Astrocyte (in vitro differentiated cells and primary cell): ENCODE data around the gene OSER1. TPM values are rescaled to one million over a fixed set of nuclear protein-coding genes. Genes with fewer than 3 reads are reported as not detected.

Experiments
- DNase-seq: peaks from one replicate; pipeline ENCODE4 v3.0.0-alpha.2; 2010; ENCODE audit warnings: low read depth
- FAIRE-seq: peaks from 2 replicates; lab custom pipeline; 2011; peaks lifted over from hg19 to GRCh38; lab: Jason Lieb, UNC
- H2AFZ ChIP-seq: 2 replicates; pipeline ENCODE4 v1.6.0; 2012; ENCODE audit warnings: low read depth, low read length, inconsistent platforms
- H3K27ac ChIP-seq: 2 replicates; pipeline ENCODE4 v1.5.1; 2011; ENCODE audit warnings: low read depth, low read length, inconsistent platforms
- H3K27me3 ChIP-seq: 2 replicates; pipeline ENCODE4 v1.6.0; 2011; ENCODE audit warnings: low read length, inconsistent platforms; ENCODE audit not compliant: insufficient read depth
- H3K36me3 ChIP-seq: 2 replicates; pipeline ENCODE4 v1.5.1; 2011; ENCODE audit warnings: low read length, inconsistent platforms; ENCODE audit not compliant: insufficient read depth
- H3K4me1 ChIP-seq: 2 replicates; pipeline ENCODE4 v1.5.1; 2011; ENCODE audit warnings: low read length, inconsistent platforms; ENCODE audit not compliant: insufficient read depth
- H3K4me2 ChIP-seq: 2 replicates; pipeline ENCODE4 v1.6.0; 2012; ENCODE audit warnings: low read length, inconsistent platforms
- H3K4me3 ChIP-seq: 2 replicates; pipeline ENCODE4 v1.5.1; 2011; ENCODE audit warnings: low read depth, mild to moderate bottlenecking, low read length, inconsistent platforms; ENCODE audit not compliant: insufficient read depth
- H3K79me2 ChIP-seq: 2 replicates; pipeline ENCODE4 v1.6.0; 2012; ENCODE audit warnings: mild to moderate bottlenecking, low read length, inconsistent platforms; ENCODE audit not compliant: insufficient read depth
- H3K9ac ChIP-seq: 2 replicates; pipeline ENCODE4 v1.6.0; 2012; ENCODE audit warnings: mild to moderate bottlenecking, low read length, inconsistent platforms
- H3K9me3 ChIP-seq: 2 replicates; pipeline ENCODE4 v1.5.1; 2012; ENCODE audit warnings: low read depth, mild to moderate bottlenecking, low read length, inconsistent platforms; ENCODE audit not compliant: insufficient read depth
- H4K20me1 ChIP-seq: 2 replicates; pipeline ENCODE4 v1.6.0; 2012; ENCODE audit warnings: low read length, inconsistent platforms; ENCODE audit not compliant: insufficient read depth
- H3K27ac Mint-ChIP-seq: one replicate; pipeline ENCODE4 v1.8.0; 2021; ENCODE audit warnings: mild to moderate bottlenecking, mixed read lengths; ENCODE audit not compliant: unreplicated experiment
- H3K27me3 Mint-ChIP-seq: one replicate; pipeline ENCODE4 v1.8.0; 2021; ENCODE audit warnings: low read depth, mixed read lengths; ENCODE audit not compliant: unreplicated experiment
- H3K36me3 Mint-ChIP-seq: one replicate; pipeline ENCODE4 v1.8.0; 2021; ENCODE audit warnings: low read depth, mixed read lengths; ENCODE audit not compliant: unreplicated experiment
- H3K4me1 Mint-ChIP-seq: one replicate; pipeline ENCODE4 v1.8.0; 2021; ENCODE audit warnings: low read depth, mixed read lengths; ENCODE audit not compliant: unreplicated experiment
- H3K4me3 Mint-ChIP-seq: one replicate; pipeline ENCODE4 v1.8.0; 2021; ENCODE audit warnings: mild to moderate bottlenecking, moderate library complexity, mixed read lengths; ENCODE audit not compliant: unreplicated experiment
- H3K9me3 Mint-ChIP-seq: one replicate; pipeline ENCODE4 v1.8.0; 2021; ENCODE audit warnings: mild to moderate bottlenecking, mixed read lengths; ENCODE audit not compliant: unreplicated experiment
- EZH2 ChIP-seq: IDR thresholded peaks from 2 replicates; pipeline ENCODE4 v1.6.1; 2012; ENCODE audit warnings: mild to moderate bottlenecking, low read length, inconsistent platforms; ENCODE audit not compliant: insufficient read depth
- total RNA-seq: library from RNA; stranded (reverse); gene quantifications from 2 replicates; pipeline ENCODE4 v1.2.1, GENCODE V29; 2021
- TF ChIP-seq, protein P1 (sequence below): IDR thresholded peaks from 2 replicates; pipeline ENCODE4 v1.5.1; 2011; ENCODE audit warnings: low read depth, mild to moderate bottlenecking, inconsistent platforms, low read length, moderate library complexity; ENCODE audit not compliant: insufficient read depth

Gene OSER1
- total RNA-seq, 1 donor from 2014 or later = 30.9 TPM

DNA sequence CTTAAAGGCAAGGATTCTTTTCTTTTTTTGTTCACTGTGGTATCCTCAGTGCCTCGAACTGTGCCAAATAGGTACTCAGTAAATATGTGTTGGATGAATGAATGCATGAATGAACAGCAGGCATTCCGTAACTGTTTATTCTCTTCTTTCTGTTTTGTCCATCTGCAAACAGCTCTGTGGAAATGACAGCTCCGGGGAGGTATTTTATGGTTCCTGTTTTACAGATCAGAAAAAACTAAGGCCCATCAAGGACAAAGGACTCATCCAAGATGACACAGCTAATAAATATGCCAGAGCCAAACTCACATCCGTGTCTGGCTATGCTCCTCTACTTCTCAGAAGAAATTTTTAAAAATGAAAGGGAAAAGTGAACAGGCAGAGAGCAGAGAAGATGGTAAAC lies 44.6 kb downstream of the OSER1 start:
- no peaks in the 10 kb centered on the region for H3K79me2 ChIP-seq
- H3K4me3 Mint-ChIP-seq = peak overlapping the region; percentile 14
- FAIRE-seq (peak; percentile 91), DNase-seq (peak; percentile 88)
- peaks cover 29% of the 10 kb centered on the region for H3K4me1 Mint-ChIP-seq
- peak overlapping the region; percentile 50 for H2AFZ ChIP-seq
- H3K27me3 ChIP-seq = no peaks in the 10 kb centered on the region
- peak overlapping the region; percentile 89 for H3K27ac Mint-ChIP-seq
- no peaks in the 10 kb centered on the region for H3K36me3 ChIP-seq
- H3K4me1 ChIP-seq = peaks cover 24% of the 10 kb centered on the region
- peak overlapping the region; percentile 64 for H3K9ac ChIP-seq
- H3K4me2 ChIP-seq = peak overlapping the region; percentile 72
- TF ChIP-seq EZH2 = no peak
- TF ChIP-seq, protein P1, sequence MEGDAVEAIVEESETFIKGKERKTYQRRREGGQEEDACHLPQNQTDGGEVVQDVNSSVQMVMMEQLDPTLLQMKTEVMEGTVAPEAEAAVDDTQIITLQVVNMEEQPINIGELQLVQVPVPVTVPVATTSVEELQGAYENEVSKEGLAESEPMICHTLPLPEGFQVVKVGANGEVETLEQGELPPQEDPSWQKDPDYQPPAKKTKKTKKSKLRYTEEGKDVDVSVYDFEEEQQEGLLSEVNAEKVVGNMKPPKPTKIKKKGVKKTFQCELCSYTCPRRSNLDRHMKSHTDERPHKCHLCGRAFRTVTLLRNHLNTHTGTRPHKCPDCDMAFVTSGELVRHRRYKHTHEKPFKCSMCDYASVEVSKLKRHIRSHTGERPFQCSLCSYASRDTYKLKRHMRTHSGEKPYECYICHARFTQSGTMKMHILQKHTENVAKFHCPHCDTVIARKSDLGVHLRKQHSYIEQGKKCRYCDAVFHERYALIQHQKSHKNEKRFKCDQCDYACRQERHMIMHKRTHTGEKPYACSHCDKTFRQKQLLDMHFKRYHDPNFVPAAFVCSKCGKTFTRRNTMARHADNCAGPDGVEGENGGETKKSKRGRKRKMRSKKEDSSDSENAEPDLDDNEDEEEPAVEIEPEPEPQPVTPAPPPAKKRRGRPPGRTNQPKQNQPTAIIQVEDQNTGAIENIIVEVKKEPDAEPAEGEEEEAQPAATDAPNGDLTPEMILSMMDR = no peak
- peaks cover 6% of the 10 kb centered on the region for H3K36me3 Mint-ChIP-seq
- peaks cover 2% of the 10 kb centered on the region for H3K27me3 Mint-ChIP-seq
- no peaks in the 10 kb centered on the region for H3K9me3 ChIP-seq
- peak overlapping the region; percentile 12 for H3K4me3 ChIP-seq
- H4K20me1 ChIP-seq = no peaks in the 10 kb centered on the region
- peaks cover 6% of the 10 kb centered on the region for H3K9me3 Mint-ChIP-seq
- peak overlapping the region; percentile 82 for H3K27ac ChIP-seq

DNA sequence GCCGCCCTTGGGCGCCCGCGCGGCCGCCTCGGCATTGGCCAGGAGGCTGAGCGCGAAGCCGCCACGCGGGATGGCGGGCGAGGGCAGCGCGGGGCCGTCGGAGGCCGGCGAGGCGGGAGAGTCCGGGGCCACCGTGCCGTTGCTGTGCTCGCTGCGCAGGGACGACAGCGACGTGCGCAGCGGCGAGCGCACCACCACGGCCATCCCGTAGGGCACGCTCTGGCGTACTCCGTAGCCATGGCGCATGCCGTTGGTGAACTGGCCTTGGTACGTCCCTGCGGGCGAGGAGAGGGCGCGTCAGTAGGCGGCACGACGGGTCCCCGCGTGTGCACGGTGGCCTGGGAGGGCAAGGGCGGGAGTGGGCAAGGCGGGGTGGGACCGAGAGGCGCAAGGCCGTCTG lies 50.4 kb downstream of the OSER1 start:
- FAIRE-seq = no peak
- TF ChIP-seq, protein P1 = no peak
- no peak for TF ChIP-seq EZH2
- no peaks in the 10 kb centered on the region for H4K20me1 ChIP-seq

DNA sequence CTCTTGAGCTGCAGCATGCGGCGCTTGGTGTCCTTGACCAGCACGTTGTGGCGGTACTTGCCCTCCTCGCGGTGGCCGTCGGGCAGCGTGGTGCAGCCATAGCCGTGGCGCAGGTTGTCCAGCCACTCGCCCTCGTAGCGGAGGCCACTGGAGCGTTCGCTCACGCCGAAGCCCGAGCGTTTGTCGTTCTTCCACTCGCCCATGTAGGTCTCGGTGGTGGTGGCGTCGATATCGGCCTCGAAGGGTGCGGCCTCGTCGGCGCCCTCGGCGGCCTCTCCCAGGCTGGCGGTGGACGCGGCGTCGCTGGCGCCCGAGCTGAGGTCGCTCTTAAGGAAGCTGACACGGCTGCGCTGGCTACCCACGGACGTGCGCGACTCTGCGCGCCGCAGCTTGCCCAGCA lies 50.9 kb downstream of the OSER1 start:
- H3K27ac Mint-ChIP-seq = no peak overlapping the region
- no peak overlapping the region for H3K4me3 ChIP-seq
- H3K9me3 Mint-ChIP-seq = peaks cover 12% of the 10 kb centered on the region
- H3K9me3 ChIP-seq = no peaks in the 10 kb centered on the region
- H4K20me1 ChIP-seq = no peaks in the 10 kb centered on the region
- H3K4me1 Mint-ChIP-seq = peaks cover 8% of the 10 kb centered on the region
- H3K79me2 ChIP-seq = no peaks in the 10 kb centered on the region
- peaks cover 25% of the 10 kb centered on the region for H3K36me3 Mint-ChIP-seq
- no peak overlapping the region for H3K9ac ChIP-seq
- H3K4me2 ChIP-seq = no peak overlapping the region
- no peak overlapping the region for H3K27ac ChIP-seq
- FAIRE-seq (no peak), DNase-seq (no peak)
- H3K27me3 ChIP-seq = peaks cover 2% of the 10 kb centered on the region
- no peaks in the 10 kb centered on the region for H3K36me3 ChIP-seq
- peaks cover 2% of the 10 kb centered on the region for H3K27me3 Mint-ChIP-seq
- no peak overlapping the region for H3K4me3 Mint-ChIP-seq
- TF ChIP-seq, protein P1 = no peak
- no peak for TF ChIP-seq EZH2
- no peaks in the 10 kb centered on the region for H3K4me1 ChIP-seq
- H2AFZ ChIP-seq = no peak overlapping the region

More for the DNA sequence above, 50.4 kb downstream of the OSER1 start:
- H3K9me3 Mint-ChIP-seq = peaks cover 12% of the 10 kb centered on the region
- peaks cover 8% of the 10 kb centered on the region for H3K4me1 Mint-ChIP-seq
- no peaks in the 10 kb centered on the region for H3K79me2 ChIP-seq
- no peak overlapping the region for H3K4me3 ChIP-seq
- peaks cover 3% of the 10 kb centered on the region for H3K4me1 ChIP-seq
- no peak overlapping the region for H3K27ac ChIP-seq
- no peak overlapping the region for H3K4me2 ChIP-seq
- no peaks in the 10 kb centered on the region for H3K9me3 ChIP-seq
- H2AFZ ChIP-seq = no peak overlapping the region
- DNase-seq = no peak
- H3K27me3 Mint-ChIP-seq = peaks cover 2% of the 10 kb centered on the region
- H3K9ac ChIP-seq = no peak overlapping the region
- H3K27ac Mint-ChIP-seq = no peak overlapping the region
- H3K27me3 ChIP-seq = peaks cover 2% of the 10 kb centered on the region
- no peak overlapping the region for H3K4me3 Mint-ChIP-seq
- peaks cover 25% of the 10 kb centered on the region for H3K36me3 Mint-ChIP-seq
- no peaks in the 10 kb centered on the region for H3K36me3 ChIP-seq
